Cardiac fibroblast (primary cell): Measurements from ENCODE around the gene MLYCD.
A peak's percentile ranks its signal among the peaks of the same experiment; 100 is the strongest.

Experiments used
- DNase-seq, 2 donors: peaks; one replicate each; pipeline versions ENCODE4 v3.0.0 to v3.0.0-alpha.2; 2010; ENCODE audit warnings: low read depth in 2 of 2
- H3K4me3 ChIP-seq, 2 donors: replicated peaks in 1 of 2; 1 replicate in 1 of 2; 2 replicates in 1 of 2; pipeline ENCODE4 v1.5.1; 2011; ENCODE audit warnings: low read depth in 2 of 2, low read length in 2 of 2, mild to moderate bottlenecking in 2 of 2, moderate library complexity in 1 of 2
- TF ChIP-seq, protein P1 (sequence below): IDR thresholded peaks from one replicate; pipeline ENCODE4 v1.5.1; 2011; ENCODE audit warnings: low read depth, mild to moderate bottlenecking, low read length, inconsistent platforms

The MLYCD gene

DNA sequence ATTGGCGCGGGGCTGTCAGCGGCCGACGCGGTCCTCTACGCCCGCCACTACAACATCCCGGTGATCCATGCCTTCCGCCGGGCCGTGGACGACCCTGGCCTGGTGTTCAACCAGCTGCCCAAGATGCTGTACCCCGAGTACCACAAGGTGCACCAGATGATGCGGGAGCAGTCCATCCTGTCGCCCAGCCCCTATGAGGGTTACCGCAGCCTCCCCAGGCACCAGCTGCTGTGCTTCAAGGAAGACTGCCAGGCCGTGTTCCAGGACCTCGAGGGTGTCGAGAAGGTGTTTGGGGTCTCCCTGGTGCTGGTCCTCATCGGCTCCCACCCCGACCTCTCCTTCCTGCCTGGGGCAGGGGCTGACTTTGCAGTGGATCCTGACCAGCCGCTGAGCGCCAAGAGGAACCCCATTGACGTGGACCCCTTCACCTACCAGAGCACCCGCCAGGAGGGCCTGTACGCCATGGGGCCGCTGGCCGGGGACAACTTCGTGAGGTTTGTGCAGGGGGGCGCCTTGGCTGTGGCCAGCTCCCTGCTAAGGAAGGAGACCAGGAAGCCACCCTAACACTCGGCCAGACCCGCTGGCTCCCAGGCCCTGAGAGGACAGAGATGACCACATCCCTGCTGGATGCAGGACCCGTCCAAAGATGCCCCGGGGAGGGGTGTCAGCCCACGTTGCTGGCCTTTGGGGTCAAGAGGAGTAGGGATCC, 66.7 kb downstream of the MLYCD start:
- TF ChIP-seq, protein P1, sequence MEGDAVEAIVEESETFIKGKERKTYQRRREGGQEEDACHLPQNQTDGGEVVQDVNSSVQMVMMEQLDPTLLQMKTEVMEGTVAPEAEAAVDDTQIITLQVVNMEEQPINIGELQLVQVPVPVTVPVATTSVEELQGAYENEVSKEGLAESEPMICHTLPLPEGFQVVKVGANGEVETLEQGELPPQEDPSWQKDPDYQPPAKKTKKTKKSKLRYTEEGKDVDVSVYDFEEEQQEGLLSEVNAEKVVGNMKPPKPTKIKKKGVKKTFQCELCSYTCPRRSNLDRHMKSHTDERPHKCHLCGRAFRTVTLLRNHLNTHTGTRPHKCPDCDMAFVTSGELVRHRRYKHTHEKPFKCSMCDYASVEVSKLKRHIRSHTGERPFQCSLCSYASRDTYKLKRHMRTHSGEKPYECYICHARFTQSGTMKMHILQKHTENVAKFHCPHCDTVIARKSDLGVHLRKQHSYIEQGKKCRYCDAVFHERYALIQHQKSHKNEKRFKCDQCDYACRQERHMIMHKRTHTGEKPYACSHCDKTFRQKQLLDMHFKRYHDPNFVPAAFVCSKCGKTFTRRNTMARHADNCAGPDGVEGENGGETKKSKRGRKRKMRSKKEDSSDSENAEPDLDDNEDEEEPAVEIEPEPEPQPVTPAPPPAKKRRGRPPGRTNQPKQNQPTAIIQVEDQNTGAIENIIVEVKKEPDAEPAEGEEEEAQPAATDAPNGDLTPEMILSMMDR = no peak
- no peak for DNase-seq

DNA sequence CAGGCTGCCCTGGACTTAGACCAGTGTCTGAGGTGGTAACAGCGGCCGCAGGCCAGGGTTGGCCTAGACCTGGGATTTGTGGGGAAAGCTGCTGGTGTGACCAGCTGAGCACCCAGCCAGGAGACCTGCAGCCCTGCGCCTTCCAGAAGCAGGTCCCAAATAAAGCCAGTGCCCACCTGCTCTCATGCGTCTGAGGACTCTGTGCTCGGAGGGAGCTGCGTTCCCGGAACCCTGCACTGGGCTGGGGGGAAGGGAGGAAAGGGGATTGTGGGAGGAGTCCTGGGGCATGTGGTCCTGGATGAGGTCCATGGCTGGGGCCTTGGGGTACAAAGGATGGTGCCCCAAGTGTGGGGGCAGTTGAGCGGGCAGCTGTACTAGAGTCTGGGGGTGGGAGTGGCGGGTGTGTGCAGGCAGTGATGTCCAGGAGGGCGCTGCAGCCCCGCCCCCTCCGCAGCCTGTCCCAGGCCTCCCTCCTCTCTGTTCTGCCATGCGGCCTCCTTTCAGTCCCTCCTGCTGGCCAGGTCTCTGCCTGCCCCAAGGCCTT, 67.3 kb downstream of the MLYCD start:
- DNase-seq = no peak
- TF ChIP-seq, protein P1 = no peak
- H3K4me3 ChIP-seq = no peak overlapping the region

More for the DNA sequence above, 66.7 kb downstream of the MLYCD start:
- H3K4me3 ChIP-seq = no peak overlapping the region

DNA sequence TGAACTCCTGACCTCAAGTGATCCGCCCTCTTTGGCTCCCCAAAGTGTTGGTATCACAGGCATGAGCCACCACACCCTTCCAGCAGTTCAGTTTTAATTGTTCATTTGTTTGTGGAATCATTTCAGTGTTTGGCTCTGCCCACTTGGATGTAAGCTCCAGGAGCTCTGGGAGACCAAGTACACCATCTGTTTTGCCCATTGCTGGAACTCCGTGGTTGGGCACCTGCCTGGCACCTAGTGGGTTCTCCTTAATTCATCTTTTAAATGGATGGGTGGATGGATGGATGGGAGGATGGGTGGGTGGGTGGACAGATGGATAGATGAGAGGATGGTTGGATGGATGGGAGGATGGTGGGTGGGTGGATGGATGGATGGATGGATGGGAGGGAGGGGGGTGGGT, 68.2 kb downstream of the MLYCD start:
- DNase-seq = no peak
- TF ChIP-seq, protein P1 = no peak
- H3K4me3 ChIP-seq = no peak overlapping the region

DNA sequence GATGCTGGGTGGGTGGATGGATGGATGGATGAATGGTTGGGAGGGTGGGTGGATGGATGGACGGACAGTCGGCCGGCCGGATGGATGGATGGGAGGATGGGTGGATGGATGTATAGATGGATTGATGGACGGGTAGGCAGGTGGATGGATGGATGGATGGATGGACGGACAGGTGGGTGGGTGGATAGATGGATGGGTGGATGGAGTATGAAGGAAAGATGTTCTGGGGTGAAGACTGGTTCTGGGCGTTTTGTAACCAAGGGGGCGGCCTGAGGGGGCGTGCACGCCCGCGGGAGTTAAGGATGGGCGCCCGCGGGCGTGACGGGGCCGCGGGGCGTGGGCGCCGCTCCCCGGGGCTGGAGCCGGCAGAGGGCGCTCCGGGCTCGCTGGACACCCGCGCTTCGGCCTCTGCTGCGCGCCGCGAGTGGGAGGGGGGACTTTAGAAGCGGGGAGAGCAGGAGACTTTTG, 69.0 kb downstream of the MLYCD start, which contains the start of gene NECAB2:
Gene NECAB2 (plus strand): TSS at position 407 of the 468 bp plus-strand sequence. CDS start 405 bp downstream, outside the sequence.
- H3K4me3 ChIP-seq = peak within 1 kb of the TSS; percentile 33 to 36
- TF ChIP-seq, protein P1 = peak; percentile 41
- peak; percentile 14 to 47 for DNase-seq

DNA sequence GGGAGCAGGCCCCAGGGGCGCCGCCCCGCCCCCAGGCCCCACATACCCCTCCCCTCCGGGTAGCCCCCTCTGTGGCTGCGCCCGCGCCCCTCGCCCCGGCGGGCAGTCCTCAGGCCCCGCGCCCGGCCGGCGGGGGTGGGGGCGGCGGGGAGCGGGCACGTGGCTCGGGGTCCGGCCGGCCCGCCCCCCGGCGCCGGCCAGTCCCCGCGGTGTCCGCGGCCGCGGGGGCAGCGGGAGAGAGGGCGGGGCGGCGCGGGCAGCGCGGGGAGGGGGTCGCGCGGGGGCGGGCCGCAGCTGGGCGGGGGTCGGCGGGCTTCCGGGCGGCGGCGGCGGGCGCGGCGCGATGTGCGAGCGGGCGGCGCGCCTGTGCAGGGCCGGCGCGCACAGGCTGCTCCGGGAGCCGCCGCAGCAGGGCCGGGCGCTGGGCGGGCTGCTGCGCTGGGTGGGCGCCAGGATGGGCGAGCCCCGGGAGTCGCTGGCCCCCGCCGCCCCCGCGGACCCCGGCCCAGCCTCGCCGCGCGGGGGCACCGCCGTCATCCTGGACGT, 69.5 kb downstream of the MLYCD start:
- DNase-seq = no peak
- TF ChIP-seq, protein P1 = no peak
- peak overlapping the region; percentile 33 to 36 for H3K4me3 ChIP-seq

DNA sequence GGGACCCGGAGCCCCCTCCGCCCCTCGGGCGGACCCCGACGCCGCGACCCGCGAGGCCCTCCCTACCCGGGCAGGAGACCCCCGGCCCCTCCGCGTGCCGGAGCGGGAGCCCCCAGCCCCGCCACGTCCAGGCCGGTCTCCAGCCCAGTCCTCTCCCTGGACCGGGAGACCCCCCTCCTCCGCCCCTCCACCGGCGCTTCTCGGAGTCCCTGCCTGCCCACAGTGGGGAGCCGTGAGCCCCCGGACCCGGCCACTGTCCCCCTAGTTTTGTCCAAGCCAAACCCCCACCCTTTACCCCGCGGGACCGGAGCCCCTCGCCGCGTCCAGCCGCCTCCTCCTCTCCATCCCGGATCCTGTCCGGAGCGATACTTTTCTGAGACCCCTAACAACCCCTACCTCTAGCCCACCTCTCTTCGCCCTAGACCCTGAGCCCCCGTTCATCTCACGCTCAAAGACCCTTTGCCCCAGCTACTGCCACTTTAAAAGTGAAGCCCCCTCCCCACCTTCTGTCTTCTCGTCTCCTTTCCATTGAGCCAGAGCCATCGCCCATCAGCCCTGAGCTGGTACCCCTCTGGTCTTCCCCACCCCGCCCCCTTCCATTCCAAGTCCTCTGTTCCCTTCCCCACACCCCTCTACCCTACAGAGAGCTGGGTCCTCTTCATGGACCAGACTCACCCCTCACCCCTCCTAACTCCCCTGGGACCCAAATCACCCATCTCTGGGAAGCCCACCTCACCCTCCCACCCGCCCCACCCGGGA, 70.2 kb downstream of the MLYCD start:
- no peak overlapping the region for H3K4me3 ChIP-seq
- TF ChIP-seq, protein P1 = no peak
- DNase-seq = no peak
